Activated CD4-positive, alpha-beta T cell treated with anti-CD3 and anti-CD28 coated beads, Interleukin-2, amount 10 ng/mL, durations not matched to agents 7 days and 5 days (primary cell): ENCODE results near the gene ITPKB. TPM values are rescaled to one million over a fixed set of nuclear protein-coding genes. Genes with fewer than 3 reads are reported as not detected.

Experiments used
- CTCF ChIA-PET: fragments of 350-600 bp; sonication (Branson Sonifier 250); formaldehyde crosslinking; loops from one replicate; lab custom pipeline; 2021; ENCODE audit warnings: antibody characterized with exemption; lab: Charles Lee
- POLR2A ChIA-PET: fragments of 350-600 bp; sonication (Branson Sonifier 250); formaldehyde crosslinking; loops from one replicate; lab custom pipeline; 2021; ENCODE audit warnings: antibody characterized with exemption; lab: Charles Lee
- DNase-seq: peaks from one replicate; pipeline ENCODE4 v3.0.0-alpha.2; 2020
- H3K27ac Mint-ChIP-seq: one replicate; pipeline ENCODE4 v1.8.0; 2021; ENCODE audit warnings: mild to moderate bottlenecking, moderate library complexity, mixed read lengths
- H3K27me3 Mint-ChIP-seq: one replicate; pipeline ENCODE4 v1.8.0; 2021; ENCODE audit warnings: mixed read lengths
- H3K36me3 Mint-ChIP-seq: one replicate; pipeline ENCODE4 v1.8.0; 2021; ENCODE audit warnings: low read depth, mixed read lengths
- H3K4me1 Mint-ChIP-seq: one replicate; pipeline ENCODE4 v1.8.0; 2021; ENCODE audit warnings: mixed read lengths
- H3K4me3 Mint-ChIP-seq: one replicate; pipeline ENCODE4 v1.8.0; 2021; ENCODE audit warnings: mild to moderate bottlenecking, moderate library complexity, mixed read lengths
- H3K9me3 Mint-ChIP-seq: one replicate; pipeline ENCODE4 v1.8.0; 2021; ENCODE audit warnings: mixed read lengths
- total RNA-seq, 2 experiments: library from RNA; stranded (reverse); gene quantifications; one replicate each; pipeline ENCODE4 v1.2.3, GENCODE V29; 2021

ITPKB gene
- total RNA-seq, 2 experiments from 2014 or later: 61.1 to 64.0 TPM

DNA sequence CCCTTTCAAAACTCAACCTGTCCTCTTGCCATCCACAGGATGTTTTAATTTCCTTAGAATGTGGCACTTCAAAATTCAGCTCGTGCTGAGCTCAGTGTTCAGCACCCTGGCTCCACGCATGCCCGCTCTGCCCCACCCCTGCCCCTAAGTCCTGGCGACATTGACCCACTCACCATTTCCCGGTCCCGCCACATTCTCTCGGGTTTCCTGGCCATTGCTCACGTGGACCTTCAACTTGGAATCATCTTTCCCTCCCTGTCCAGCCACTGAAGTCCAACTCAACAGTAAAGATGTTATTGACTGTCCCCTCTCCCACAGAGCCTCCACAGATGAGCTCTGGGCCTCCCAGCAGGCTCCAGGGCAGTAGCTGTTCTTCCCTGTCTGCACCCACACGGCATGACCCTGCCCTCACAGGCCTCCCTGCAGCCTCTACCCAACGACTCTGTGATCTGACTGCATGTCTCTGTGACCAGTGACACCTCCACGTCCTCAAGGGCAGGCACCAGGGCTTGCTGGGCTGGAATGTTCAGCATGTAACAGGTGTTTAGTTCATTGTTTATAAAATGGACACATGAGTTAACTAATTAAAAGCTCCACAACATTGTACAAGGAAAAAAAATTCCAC, 53.8 kb downstream of the ITPKB start:
- H3K36me3 Mint-ChIP-seq: peaks cover 52% of the 10 kb centered on the region
- ChIA-PET CTCF (interaction anchor here (1.3 to 1.4 kb wide), 3 partner anchors 13 to 26 kb away, joined by 3 to 4 read pairs (median 4); no protein-coding TSS in a partner anchor), POLR2A (no interaction called here)
- no peak overlapping the region for H3K4me3 Mint-ChIP-seq
- DNase-seq: no peak
- H3K9me3 Mint-ChIP-seq: no peaks in the 10 kb centered on the region
- no peak overlapping the region for H3K27ac Mint-ChIP-seq
- H3K4me1 Mint-ChIP-seq: peaks cover 96% of the 10 kb centered on the region
- no peaks in the 10 kb centered on the region for H3K27me3 Mint-ChIP-seq

DNA sequence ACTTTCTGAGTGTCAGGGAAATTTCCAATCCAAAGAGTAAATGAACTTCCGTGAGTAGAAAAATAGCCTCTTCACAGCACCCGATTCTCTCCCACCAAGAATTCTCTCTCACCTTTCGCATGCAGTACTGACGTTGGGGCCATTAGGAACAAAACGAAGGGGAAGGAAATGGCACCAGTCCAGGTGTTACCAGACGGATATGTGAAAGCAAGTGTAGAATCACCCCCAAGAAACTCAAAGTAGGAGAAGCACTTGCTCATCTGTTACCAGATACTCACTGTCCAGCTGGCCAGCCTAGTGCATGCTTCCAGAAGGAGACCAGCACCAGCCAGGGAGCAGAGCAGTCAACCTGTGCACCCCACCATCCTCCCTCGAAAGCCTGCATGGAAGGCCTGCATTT, 55.1 kb downstream of the ITPKB start:
- H3K9me3 Mint-ChIP-seq: no peaks in the 10 kb centered on the region
- peaks cover 45% of the 10 kb centered on the region for H3K36me3 Mint-ChIP-seq
- no peak overlapping the region for H3K4me3 Mint-ChIP-seq
- DNase-seq: no peak
- peaks cover 96% of the 10 kb centered on the region for H3K4me1 Mint-ChIP-seq
- H3K27ac Mint-ChIP-seq: no peak overlapping the region
- CTCF ChIA-PET: interaction anchor here (1.3 to 1.6 kb wide), 2 partner anchors 12 to 14 kb away, joined by 4 read pairs; no protein-coding TSS in a partner anchor
- POLR2A ChIA-PET: no interaction called here
- H3K27me3 Mint-ChIP-seq: no peaks in the 10 kb centered on the region

DNA sequence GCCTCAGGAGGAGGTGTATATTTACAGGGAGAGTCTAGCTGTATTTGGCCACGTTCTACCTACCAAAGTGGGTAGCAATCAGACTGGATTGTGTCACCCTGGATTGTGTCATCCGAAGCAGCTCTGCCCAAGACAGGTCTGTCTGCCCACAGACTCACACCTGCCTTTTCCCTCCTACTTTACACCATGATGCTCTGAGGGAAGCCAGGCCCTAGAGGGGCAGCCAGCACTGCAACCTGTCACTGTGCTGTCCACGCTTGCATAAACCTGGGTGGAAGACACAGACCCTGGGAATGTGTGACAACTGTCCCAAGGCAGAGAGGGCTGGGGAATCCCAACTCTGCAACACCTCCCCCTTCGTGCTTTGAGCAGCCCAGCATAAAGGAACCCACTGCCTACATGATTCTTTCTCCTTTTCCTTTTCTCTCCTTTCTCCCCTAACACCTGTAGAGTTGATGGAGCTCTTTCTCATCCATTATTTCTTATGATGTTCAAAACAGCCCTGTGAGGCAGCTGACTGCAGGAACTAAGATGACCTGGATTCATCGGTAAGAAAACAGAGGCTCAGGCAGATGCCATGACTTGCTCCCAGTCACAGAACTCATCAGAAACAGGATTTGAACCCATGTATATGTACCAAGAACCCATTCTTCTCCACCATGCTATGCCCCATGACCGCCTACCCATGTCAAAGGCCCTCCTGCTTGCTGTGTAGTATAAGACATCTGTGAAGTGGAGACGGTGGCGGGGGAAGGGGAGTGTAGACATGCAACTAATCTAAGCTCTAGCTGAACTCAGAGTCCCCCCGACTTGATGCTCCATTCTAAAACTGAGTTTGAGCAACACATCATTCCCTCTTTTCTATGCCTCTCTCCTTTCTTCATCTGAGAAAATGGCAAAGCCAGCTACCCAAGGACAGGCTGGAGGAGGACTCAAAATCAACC, 55.9 kb downstream of the ITPKB start:
- DNase-seq: no peak
- Mint-ChIP-seq H3K9me3 (no peaks in the 10 kb centered on the region), H3K36me3 (peaks cover 45% of the 10 kb centered on the region), H3K27me3 (no peaks in the 10 kb centered on the region), H3K4me1 (peaks cover 96% of the 10 kb centered on the region), H3K4me3 (no peak overlapping the region), H3K27ac (peak overlapping the region; percentile 16)
- ChIA-PET CTCF (interaction anchor here (0.9 to 2.2 kb wide), 7 partner anchors 10 to 29 kb away, joined by 3 to 9 read pairs (median 4); no protein-coding TSS in a partner anchor), POLR2A (no interaction called here)

DNA sequence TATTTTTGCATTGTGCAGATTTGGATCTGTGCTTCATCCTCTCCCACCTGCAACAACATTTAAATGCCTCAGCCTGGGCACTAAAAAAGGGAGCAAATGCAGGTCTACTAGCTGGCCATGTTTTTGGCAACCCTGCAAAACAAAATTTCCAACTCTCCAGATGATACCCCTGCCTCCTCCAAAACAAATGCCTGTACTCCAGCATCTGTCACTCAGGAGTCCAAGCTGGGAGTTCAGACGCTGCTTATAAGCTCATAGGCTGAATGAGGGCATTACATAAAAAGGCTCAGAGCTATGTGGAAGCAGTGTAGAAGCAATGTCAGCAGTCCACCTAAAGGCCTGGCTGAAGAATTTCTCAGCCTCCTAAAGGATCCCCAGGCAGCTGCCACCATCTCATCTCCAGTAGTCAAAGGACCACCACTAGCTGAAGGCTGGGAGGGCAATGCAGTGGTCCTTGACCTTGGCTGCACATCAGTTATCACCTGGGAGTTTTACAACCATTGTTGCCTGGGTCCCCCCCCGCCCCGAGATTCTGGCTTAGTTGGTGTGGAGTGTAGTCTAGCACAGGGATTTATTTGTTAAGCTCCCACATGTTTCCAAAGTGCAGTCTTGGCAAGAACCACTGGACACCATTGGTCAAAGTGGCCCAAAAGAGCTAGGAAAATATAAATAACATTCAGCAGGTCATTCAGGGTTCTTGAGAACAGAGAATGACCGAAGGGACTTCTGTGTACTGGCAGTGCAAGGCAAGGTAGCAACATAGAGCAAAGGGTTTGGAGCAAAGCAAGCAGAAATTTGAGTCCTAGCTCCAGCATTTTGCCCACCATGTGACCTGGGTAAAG, 57.2 kb downstream of the ITPKB start:
- H3K9me3 Mint-ChIP-seq: no peaks in the 10 kb centered on the region
- peaks cover 96% of the 10 kb centered on the region for H3K4me1 Mint-ChIP-seq
- no peak for DNase-seq
- H3K36me3 Mint-ChIP-seq: peaks cover 37% of the 10 kb centered on the region
- H3K27me3 Mint-ChIP-seq: no peaks in the 10 kb centered on the region
- H3K27ac Mint-ChIP-seq: no peak overlapping the region
- ChIA-PET POLR2A (no interaction called here), CTCF (interaction anchor here (0.6 to 3.2 kb wide), 13 partner anchors 11 to 47 kb away, joined by 3 to 11 read pairs (median 4); no protein-coding TSS in a partner anchor)
- no peak overlapping the region for H3K4me3 Mint-ChIP-seq

DNA sequence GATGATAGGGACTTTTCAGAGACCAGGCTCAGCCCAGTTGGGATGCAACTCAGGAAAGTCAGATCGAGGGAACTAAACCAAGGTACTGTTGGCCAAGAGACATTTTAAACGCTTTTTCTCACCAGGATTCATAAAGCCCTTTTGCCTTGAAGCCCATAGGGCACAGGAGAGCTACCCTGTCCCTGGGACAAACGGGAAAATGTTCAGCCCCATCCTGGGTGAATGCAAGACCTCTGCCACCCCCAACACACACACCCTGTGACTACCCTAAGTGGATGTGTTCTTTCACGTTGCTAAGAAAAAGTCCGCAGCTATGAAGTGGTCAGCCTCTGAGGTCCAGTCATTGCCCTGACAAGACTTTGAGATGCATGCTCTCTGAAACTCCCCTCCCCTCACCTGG, 58.4 kb downstream of the ITPKB start:
- DNase-seq: no peak
- peaks cover 98% of the 10 kb centered on the region for H3K4me1 Mint-ChIP-seq
- H3K27me3 Mint-ChIP-seq: no peaks in the 10 kb centered on the region
- no peaks in the 10 kb centered on the region for H3K9me3 Mint-ChIP-seq
- ChIA-PET POLR2A (no interaction called here), CTCF (interaction anchor here (2.3 to 3.2 kb wide), 2 partner anchors 26 to 46 kb away, joined by 7 to 11 read pairs; no protein-coding TSS in a partner anchor)
- H3K27ac Mint-ChIP-seq: peak overlapping the region; percentile 90
- H3K36me3 Mint-ChIP-seq: peaks cover 39% of the 10 kb centered on the region
- no peak overlapping the region for H3K4me3 Mint-ChIP-seq

- H3K27ac Mint-ChIP-seq: peak overlapping the region; percentile 90
These were observed 59.1 kb downstream of the ITPKB start for GRCh38 chr1:226679853-226680516.

DNA sequence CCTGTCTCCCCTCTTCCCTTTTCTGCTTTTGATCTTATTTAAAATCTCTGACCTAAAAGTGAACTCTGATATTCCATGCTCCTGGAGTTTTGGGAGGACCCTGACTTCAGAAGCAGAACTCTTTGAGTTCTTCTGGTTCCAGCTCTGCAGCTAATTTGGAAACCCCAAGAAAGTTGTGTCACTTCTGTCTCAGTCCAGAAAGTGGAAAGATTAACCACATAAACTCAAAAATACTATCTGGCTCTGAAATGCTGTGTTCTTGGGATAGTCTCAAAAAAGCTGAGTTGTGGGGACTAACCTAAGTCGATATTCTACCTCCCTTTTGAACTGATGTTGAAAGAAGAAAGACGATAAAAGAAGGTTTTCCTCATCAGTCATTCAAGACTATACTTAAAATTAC, 59.8 kb downstream of the ITPKB start:
- Mint-ChIP-seq H3K27me3 (no peaks in the 10 kb centered on the region), H3K4me3 (peak overlapping the region; percentile 70), H3K27ac (peak overlapping the region; percentile 90), H3K4me1 (peaks cover 98% of the 10 kb centered on the region), H3K36me3 (peaks cover 31% of the 10 kb centered on the region), H3K9me3 (no peaks in the 10 kb centered on the region)
- ChIA-PET POLR2A (no interaction called here), CTCF (interaction anchor here (1.0 to 3.2 kb wide), 5 partner anchors 9 to 149 kb away, joined by 3 to 15 read pairs (median 3); no protein-coding TSS in a partner anchor)
- DNase-seq: no peak

More at GRCh38 chr1:226679853-226680516, 59.1 kb downstream of the ITPKB start:
- ChIA-PET CTCF (interaction anchor here (2.3 to 3.2 kb wide), 3 partner anchors 8 to 45 kb away, joined by 7 to 15 read pairs (median 11); no protein-coding TSS in a partner anchor), POLR2A (no interaction called here)
- Mint-ChIP-seq H3K4me3 (peak overlapping the region; percentile 70), H3K9me3 (no peaks in the 10 kb centered on the region), H3K27me3 (no peaks in the 10 kb centered on the region), H3K4me1 (peaks cover 98% of the 10 kb centered on the region), H3K36me3 (peaks cover 32% of the 10 kb centered on the region)
- peak; percentile 78 for DNase-seq

DNA sequence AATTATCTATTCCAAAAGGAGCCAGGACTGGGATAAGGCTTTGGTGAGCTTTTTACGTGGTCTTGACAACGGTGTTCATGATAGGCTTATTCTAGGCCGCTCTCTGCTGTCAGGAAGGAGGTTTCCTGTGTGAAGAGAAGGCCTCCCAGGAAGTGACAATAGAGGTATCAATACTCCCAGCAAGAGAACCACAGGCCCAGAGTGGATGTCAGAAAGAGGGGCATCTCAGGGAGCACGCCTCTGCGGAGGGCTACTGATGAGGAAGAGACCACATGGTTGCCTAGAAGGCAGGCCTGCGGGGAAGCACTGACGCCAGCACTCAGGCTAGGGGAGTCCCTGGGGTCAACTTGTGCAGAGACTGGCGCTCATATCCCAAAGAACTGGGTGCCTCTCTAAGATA, 60.4 kb downstream of the ITPKB start:
- Mint-ChIP-seq H3K9me3 (no peaks in the 10 kb centered on the region), H3K27me3 (no peaks in the 10 kb centered on the region), H3K4me3 (peak overlapping the region; percentile 23), H3K4me1 (peaks cover 97% of the 10 kb centered on the region), H3K27ac (peak overlapping the region; percentile 90), H3K36me3 (peaks cover 25% of the 10 kb centered on the region)
- POLR2A ChIA-PET: no interaction called here
- CTCF ChIA-PET: interaction anchor here (0.8 to 3.2 kb wide), 7 partner anchors 9 to 149 kb away, joined by 3 to 15 read pairs (median 3); no protein-coding TSS in a partner anchor
- DNase-seq: peak; percentile 51

DNA sequence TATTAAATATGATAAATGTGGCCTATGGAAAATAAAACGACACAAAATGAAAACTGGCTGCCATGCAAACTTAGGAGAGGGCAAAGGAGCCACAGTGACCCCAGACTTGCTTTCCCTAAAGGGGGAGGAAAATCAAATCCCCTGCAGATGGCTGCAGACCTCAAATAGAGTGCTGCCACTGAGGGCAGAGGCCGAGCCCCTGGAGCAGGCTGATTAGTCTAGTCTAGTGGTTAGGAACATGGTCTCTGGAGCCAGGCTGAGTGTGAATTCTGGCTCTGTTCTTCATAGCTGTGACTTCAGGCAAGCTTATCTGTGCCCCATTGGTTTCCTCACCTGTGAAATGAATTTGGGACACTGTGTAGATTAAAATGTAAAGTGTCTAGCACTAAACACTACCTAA, 60.8 kb downstream of the ITPKB start:
- Mint-ChIP-seq H3K4me3 (peak overlapping the region; percentile 23), H3K4me1 (peaks cover 94% of the 10 kb centered on the region), H3K36me3 (peaks cover 20% of the 10 kb centered on the region), H3K27me3 (no peaks in the 10 kb centered on the region), H3K27ac (peak overlapping the region; percentile 90), H3K9me3 (no peaks in the 10 kb centered on the region)
- POLR2A ChIA-PET: no interaction called here
- CTCF ChIA-PET: interaction anchor here (0.8 to 3.1 kb wide), 9 partner anchors 10 to 150 kb away, joined by 3 to 15 read pairs (median 3); no protein-coding TSS in a partner anchor
- no peak for DNase-seq

- ChIA-PET CTCF (interaction anchor here (0.6 to 3.1 kb wide), 11 partner anchors 10 to 269 kb away, joined by 3 to 15 read pairs (median 3); partner anchors contain the start of gene PARP1), POLR2A (interaction anchor here (0.6 kb wide), 1 partner anchor 9 kb away, joined by 3 read pairs; no protein-coding TSS in a partner anchor)
- Mint-ChIP-seq H3K27ac (peak overlapping the region; percentile 90), H3K4me1 (peaks cover 90% of the 10 kb centered on the region), H3K9me3 (no peaks in the 10 kb centered on the region), H3K36me3 (peaks cover 26% of the 10 kb centered on the region), H3K27me3 (no peaks in the 10 kb centered on the region), H3K4me3 (peak overlapping the region; percentile 68)
- DNase-seq: peak; percentile 81
These were observed 61.8 kb downstream of the ITPKB start for GRCh38 chr1:226677027-226678020.
